Stimulated activated CD4-positive, alpha-beta T cell treated with anti-CD3 and anti-CD28 coated beads, Interleukin-4, amount 100 ng/mL, for 1 hour (primary cell): ENCODE results near the gene RAMP1.
"Not testable (repeated sequence)": the region's sequence is repeated elsewhere in the genome, so short reads cannot be mapped to it uniquely, and the experiment has no call there.

Experiments used
- DNase-seq: peaks from one replicate; pipeline ENCODE4 v3.0.0-alpha.2; 2020

The RAMP1 gene

GRCh38 chr2:237863689-237864443 lies 4.4 kb downstream of the RAMP1 start:
- DNase-seq, result no peak

- no peak for DNase-seq
These were observed 5.1 kb downstream of the RAMP1 start for GRCh38 chr2:237864444-237864931.

GRCh38 chr2:237864940-237865622 lies 5.7 kb downstream of the RAMP1 start:
- no peak for DNase-seq

- DNase-seq, result no peak
These were observed 6.2 kb downstream of the RAMP1 start for GRCh38 chr2:237865623-237866041.

GRCh38 chr2:237866101-237866621 lies 6.7 kb downstream of the RAMP1 start:
- DNase-seq, result no peak

DNA sequence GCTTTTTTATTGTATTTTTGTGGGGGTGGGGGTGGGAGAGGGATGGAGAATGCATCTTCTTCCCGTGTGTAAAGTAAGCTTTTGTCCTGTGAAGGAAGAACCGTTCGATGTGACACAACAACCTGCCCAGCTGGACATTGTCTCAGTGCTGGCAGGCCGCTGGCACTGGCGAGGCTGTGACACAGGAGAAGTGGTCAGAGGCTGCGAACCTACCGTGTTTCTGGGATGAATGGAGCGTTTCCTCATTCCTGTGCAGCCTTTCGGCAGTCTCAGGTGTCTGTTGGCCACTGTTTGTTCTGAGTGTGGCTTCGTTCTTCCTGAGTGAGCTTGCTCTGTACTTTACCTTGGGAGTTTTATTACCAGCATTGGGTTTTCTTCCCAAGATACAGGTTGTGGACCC lies 8.0 kb downstream of the RAMP1 start:
- no peak for DNase-seq

DNA sequence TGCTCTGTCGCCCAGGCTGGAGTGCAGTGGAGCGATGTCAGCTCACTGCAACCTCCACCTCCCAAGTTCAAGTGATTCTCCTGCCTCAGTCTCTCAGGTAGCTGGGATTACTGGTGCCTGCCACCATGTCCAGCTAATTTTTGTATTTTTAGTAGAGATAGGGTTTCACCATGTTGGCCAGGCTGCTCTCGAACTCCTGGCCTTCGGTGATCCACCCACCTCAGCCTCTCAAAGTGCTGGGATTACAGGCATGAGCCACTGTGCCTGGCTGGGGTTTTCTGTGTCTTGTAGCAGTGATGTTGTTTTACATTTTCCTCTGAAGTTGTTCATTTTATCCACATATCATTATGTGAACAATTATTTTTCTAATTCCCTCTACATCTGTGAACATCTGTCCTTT lies 8.7 kb downstream of the RAMP1 start:
- not testable (repeated sequence) for DNase-seq

DNA sequence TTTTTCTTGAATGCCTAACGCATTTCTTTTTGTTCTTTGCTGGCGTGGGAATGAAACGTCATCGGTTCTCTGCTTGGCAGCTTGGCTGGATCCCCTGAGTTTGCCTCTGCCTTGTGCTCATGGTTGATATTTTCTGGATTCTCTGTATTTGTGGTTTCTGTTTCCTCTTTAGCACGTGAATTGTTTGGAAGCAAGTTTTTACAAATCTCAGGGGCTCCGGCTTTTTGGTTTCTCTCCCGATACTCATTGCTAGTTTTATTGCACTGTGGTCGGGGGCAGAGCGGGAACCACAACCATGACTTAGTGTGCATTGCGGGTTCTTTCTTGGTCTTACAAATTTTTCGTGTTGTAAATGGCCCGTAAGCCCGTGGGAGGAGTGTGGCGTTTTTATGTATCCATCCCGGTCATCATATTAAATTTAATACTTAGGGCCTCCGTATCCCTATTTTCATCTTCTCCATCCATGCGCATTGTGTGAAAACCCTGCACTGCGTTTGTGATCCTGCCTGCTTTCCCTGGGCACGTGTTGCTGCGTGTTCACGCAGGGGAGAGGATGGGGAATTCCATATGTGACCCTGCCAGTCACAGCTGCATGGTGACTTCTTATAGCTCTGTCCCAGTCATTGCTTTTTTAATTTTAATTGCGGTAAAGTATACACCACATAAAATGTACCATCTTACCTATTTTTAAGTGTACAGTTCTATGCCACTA lies 9.4 kb downstream of the RAMP1 start:
- DNase-seq, result no peak

- DNase-seq, result no peak
These were observed 10.1 kb downstream of the RAMP1 start for GRCh38 chr2:237869343-237870102.

DNA sequence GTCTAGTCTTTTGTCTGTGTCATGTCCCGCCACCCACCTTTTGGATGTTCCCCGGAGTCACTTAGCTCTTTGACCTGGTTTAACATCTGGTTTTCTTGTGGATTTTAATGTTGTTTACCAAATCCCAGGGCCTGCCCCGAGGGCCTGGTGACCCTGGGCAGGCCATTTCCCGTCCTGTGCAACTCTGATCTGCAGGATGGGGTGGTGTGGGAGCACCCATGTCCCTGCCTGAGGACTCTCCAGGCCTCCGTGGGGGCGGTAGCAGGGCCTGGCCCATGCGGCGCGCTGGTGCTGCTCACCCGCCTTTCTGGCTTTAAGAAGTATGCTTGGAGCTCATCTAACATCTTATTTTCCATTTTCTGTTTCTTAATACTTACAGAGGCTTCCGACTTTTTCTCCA lies 10.7 kb downstream of the RAMP1 start:
- DNase-seq, result no peak

- DNase-seq, result no peak
These were observed 11.6 kb downstream of the RAMP1 start for GRCh38 chr2:237870754-237871651.

- no peak for DNase-seq
These were observed 12.9 kb downstream of the RAMP1 start for GRCh38 chr2:237872178-237872887.

GRCh38 chr2:237873421-237873831 lies 14.0 kb downstream of the RAMP1 start:
- no peak for DNase-seq

DNA sequence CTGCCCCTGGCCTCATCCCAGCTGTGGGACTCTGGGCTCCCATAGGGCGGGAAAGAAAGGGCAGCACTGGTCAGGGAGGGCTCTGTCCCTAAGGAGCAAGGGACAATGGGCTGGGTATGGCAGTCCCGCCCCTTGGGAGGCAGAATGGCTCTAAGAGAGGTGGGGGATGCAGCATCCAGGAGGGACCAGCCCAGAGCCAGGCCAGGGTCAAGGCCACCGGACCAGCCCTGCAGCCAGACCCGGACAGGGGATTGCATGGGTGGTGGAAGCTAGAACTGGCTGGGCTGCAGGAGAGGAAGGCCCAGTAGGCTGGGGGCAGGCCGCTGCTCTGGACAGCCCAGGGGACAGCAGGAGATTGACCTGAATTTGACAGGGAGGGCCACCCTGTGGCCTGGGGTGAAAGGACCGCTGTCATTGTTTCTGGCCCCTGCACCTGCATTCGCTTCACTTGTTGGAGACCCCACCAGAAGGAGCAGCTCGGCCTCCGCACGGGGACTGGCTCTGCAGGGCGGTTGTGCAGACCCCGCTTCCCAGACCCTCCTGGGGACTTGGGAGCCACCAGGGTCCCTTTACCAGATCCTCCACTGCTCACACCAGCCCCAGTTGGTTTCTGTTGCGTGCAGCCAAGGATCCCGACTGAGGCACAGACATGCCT lies 14.6 kb downstream of the RAMP1 start:
- no peak for DNase-seq

DNA sequence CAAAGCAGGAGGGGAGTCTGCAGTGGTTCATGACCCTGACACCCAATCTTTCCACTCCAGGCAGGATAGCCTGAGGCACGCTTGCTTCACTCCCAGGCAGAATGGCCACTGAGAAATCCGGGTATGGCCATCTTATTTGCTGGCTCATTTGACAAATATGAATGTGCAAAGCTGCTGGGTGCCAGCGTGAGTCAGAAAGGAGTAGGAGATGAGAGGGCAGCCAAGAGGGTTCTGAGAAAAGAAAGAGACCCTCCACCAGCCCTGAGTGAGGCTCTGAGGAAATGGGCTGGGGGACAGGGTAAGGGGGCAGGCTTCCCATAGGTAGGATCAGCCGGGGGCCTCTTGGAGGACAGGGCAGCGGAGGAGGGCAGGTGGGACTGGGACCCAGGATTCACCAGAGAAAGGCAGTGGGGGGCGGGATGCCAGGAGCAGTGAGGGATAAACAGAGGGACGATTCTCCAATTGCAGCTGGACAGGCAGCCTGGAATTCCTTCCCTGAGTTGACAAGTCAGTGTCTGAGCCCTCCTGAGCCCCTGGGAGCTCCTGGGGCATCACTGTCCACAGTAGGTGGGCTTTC lies 15.2 kb downstream of the RAMP1 start:
- no peak for DNase-seq

GRCh38 chr2:237875256-237876060 lies 16.0 kb downstream of the RAMP1 start:
- DNase-seq, result no peak

- DNase-seq, result no peak
These were observed 16.7 kb downstream of the RAMP1 start for GRCh38 chr2:237876061-237876526.

GRCh38 chr2:237876532-237876931 lies 17.1 kb downstream of the RAMP1 start:
- no peak for DNase-seq

DNA sequence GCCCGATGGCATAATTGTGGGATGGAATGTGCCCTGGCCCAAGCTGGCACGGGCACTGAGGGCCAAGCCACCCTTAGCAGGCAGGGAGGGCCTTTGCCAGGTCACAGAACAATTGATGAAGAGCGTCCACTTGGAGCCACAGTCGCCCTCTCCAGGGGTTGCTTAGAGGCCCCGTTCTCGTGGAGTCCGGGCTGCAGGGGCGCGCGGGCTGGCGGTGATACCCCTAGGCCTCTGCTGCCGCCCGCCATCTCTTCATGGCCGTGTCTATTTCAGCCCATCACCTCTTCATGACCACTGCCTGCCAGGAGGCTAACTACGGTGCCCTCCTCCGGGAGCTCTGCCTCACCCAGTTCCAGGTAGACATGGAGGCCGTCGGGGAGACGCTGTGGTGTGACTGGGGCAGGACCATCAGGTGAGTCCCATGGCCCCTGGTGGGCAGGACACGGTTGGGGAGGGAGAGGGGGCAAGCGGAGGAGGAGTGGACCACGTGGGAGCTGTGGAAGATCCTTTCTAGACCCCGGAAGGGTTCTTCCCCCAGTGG lies 17.6 kb downstream of the RAMP1 start:
- DNase-seq, result no peak
